Measurements from ENCODE around the gene LIN7B. TPM values are rescaled to one million over a fixed set of nuclear protein-coding genes. Genes with fewer than 3 reads are reported as not detected.

LIN7B gene
- total and polyA plus RNA-seq, 9 of the 15 experiments (the other 6 are each of a cell fraction or from before 2014, with no cell fraction given) = 0.89 to 15.7 (median 4.0) TPM

DNA sequence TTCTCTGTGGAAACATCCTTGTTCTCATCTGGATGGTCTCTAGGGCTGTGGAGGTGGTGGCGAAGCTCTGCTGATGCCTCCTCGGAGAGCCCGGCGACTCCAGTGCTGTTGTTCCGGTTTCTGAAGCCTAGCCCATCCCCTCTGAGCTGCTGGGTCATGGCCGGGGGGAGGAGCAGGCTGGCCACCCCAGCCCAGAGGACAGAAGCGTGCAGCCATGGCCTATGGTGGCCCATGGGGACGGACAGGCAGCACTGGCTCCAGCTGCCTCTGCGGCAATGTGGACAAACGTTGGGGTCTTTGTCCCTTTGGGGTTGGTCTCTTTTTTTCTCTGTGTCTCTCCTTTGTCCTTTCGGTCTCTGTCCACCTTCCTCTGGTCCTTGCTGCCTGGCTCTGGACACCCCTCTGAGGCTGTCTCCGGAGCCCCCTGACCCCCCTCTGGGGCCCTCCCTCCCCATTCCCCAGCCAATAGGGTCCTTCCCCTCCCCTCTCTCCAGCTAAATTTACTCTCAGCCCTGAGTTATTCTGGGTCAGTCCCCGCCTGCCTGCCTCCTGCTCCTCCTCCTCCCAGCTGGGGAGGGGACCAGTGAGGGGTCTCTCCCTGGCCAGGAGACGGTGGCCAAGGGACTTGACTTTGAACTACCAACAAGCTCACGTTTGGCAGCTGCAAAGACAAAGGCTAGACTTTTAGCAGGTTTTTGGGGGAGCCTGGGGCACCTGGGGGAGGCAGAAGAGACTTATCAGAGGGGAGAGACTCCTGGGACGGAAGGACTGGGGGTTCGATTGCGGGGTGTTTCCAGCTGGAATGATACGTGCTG is 41.0 kb downstream of the LIN7B start, which contains the start of gene HRC (continued):
- TF ChIP-seq, protein P1, sequence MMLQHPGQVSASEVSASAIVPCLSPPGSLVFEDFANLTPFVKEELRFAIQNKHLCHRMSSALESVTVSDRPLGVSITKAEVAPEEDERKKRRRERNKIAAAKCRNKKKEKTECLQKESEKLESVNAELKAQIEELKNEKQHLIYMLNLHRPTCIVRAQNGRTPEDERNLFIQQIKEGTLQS (IDR thresholded peaks at IDR 0.05) = no peak; the same call in 1 of the 2 replicates
- TF ChIP-seq, protein P1 (CRISPR knock-in tag; conservative IDR thresholded peaks at IDR 0.05) = no peak
- TF ChIP-seq ZNF274 (IDR thresholded peaks at IDR 0.05; ENCODE audit: borderline replicate concordance, low read depth, low read length) (no peak), NELFE (IDR thresholded peaks at IDR 0.05; ENCODE audit: insufficient read depth, insufficient read length) (no peak), RNF2 (IDR thresholded peaks at IDR 0.05) (peak; percentile 73), ZNF707 (CRISPR knock-in tag; conservative IDR thresholded peaks at IDR 0.05) (no peak), PML (IDR thresholded peaks at IDR 0.05; ENCODE audit: low read length) (no peak; the same call in 1 of the 2 replicates), EP300 (IDR thresholded peaks at IDR 0.05; ENCODE audit: low read length) (peak; percentile 18; the same call in 1 of the 2 replicates), FOXA3 (CRISPR knock-in tag; conservative IDR thresholded peaks at IDR 0.05 in 1 of 2, IDR thresholded peaks at IDR 0.05 in 1 of 2) (no peak), MYNN (IDR thresholded peaks at IDR 0.05) (no peak), MYNN (CRISPR knock-in tag; IDR thresholded peaks at IDR 0.05) (no peak), ZNF263 (CRISPR knock-in tag; IDR thresholded peaks at IDR 0.05; ENCODE audit: borderline replicate concordance) (no peak), EGR1 (conservative IDR thresholded peaks at IDR 0.05) (0 out of 2 replicates have a peak, but pooled peaks have one; percentile 3), ZNF316 (IDR thresholded peaks at IDR 0.05) (peak; percentile 31; the same call in 1 of the 2 replicates), RCOR1 (IDR thresholded peaks at IDR 0.05; ENCODE audit: borderline replicate concordance in 1 of 2, low read depth in 2 of 2, low read length in 2 of 2) (peak in 1 of 2 experiments; percentile 66; a peak in 1 of 4 replicates), LARP7 (IDR thresholded peaks at IDR 0.05) (0 out of 2 replicates have a peak, but pooled peaks have one; percentile 11), ZNF143 (CRISPR knock-in tag; IDR thresholded peaks at IDR 0.05) (no peak), CHD2 (IDR thresholded peaks at IDR 0.05; ENCODE audit: low read depth, low read length) (peak; percentile 48), ZNF644 (tag; IDR thresholded peaks at IDR 0.05; ENCODE audit: low read depth) (0 out of 2 replicates have a peak, but pooled peaks have one; percentile 47), HMG20A (CRISPR knock-in tag; conservative IDR thresholded peaks at IDR 0.05) (no peak)
- TF ChIP-seq, protein P2, sequence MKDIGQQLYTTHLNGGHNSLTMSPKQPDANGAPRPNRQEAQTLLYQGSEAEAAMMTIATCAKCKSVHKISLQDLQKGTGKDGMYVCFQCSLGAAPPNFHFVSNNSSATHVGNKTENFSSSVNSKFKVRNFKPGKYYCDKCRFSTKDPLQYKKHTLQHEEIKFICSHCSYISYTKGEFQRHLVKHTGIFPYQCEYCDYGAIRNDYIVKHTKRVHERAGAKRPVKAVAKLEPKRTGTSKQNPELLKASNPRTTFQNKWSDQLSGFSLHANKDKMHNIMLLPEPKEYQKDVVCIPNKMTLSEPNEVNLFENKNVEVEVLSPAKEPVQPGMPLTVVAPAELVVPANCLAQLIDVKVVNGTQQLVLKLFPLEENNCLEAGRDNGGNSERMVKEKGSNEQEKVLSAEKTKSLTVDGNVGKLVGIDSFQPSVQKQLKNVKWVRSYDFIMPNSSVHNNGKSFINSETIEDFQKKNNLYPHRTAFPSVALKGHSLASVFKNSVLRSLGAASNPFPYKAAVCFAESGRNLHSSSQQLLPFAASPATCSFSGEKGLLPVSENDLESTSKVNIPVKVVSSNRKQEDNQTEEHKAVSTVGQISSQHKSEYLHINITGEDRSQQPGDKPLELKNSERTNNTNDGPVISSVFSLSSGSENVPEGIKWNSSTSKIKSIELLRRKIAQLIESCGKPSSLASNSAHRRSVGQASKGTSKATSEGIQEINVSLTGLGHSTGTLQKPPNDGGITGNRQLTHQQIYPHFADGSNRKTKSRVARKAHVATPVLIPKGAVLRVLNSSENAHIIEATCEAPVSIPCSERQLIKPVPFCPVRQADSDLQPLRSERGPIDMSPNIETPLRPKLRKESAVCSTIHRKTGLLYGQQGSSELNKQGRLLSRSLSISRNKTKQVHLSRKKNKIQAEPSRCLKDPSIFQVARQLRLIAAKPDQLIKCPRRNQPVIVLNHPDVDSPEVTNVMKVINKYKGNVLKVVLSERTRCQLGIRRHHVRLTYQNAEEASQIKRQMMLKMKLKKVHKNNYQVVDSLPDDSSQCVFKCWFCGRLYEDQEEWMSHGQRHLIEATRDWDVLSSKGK (CRISPR knock-in tag; IDR thresholded peaks at IDR 0.05) = no peak
- TF ChIP-seq, protein P3, sequence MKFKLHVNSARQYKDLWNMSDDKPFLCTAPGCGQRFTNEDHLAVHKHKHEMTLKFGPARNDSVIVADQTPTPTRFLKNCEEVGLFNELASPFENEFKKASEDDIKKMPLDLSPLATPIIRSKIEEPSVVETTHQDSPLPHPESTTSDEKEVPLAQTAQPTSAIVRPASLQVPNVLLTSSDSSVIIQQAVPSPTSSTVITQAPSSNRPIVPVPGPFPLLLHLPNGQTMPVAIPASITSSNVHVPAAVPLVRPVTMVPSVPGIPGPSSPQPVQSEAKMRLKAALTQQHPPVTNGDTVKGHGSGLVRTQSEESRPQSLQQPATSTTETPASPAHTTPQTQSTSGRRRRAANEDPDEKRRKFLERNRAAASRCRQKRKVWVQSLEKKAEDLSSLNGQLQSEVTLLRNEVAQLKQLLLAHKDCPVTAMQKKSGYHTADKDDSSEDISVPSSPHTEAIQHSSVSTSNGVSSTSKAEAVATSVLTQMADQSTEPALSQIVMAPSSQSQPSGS (CRISPR knock-in tag; IDR thresholded peaks at IDR 0.05) = no peak
- TF ChIP-seq, protein P4, sequence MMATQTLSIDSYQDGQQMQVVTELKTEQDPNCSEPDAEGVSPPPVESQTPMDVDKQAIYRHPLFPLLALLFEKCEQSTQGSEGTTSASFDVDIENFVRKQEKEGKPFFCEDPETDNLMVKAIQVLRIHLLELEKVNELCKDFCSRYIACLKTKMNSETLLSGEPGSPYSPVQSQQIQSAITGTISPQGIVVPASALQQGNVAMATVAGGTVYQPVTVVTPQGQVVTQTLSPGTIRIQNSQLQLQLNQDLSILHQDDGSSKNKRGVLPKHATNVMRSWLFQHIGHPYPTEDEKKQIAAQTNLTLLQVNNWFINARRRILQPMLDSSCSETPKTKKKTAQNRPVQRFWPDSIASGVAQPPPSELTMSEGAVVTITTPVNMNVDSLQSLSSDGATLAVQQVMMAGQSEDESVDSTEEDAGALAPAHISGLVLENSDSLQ (IDR thresholded peaks at IDR 0.05) = peak; percentile 12; the same call in 1 of the 2 replicates
